ENCODE results near the gene HSD3B7.
"Not testable (repeated sequence)": the region's sequence is repeated elsewhere in the genome, so short reads cannot be mapped to it uniquely, and the experiment has no call there.

HSD3B7 gene

DNA sequence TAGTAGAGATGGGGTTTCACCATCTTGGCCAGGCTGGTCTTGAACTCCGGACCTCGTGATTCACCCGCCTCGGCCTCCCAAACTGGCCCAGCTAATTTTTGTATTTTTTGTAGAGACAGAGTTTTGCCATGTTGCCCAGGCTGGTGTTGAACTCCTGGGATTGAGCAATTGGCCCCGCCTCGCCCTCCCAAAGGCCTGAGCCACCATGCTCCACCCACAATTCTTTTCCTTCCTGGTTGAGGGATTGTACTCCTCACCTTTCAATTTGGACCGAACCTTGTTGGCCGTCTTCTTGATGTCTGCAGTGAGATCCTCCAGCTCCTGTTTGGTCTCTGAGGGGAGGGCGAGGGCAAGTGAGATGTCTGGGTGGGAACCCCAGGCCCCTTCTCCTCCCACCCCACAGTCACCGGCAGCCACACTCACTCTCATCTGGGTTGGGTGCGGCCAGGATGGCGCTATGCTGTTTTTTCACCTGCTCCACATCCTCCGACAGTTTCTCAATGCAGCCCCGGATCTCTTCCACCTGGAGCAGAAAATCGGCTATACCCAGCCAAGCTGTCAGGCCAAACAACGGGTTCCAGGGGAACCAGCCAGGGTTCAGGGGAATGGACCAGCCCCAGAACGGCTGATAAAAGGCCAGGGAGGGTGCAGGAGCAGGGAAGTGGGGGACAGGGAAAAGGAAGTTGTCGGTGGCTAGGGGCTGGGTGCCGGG is 15.8 kb downstream of the HSD3B7 start:
- no peak for DNase-seq (ENCODE audit: low read depth in 2 of 2)

- DNase-seq (ENCODE audit: low read depth in 2 of 2): no peak
Observed at GRCh38 chr16:31001507-31002249, 16.7 kb downstream of the HSD3B7 start.

DNA sequence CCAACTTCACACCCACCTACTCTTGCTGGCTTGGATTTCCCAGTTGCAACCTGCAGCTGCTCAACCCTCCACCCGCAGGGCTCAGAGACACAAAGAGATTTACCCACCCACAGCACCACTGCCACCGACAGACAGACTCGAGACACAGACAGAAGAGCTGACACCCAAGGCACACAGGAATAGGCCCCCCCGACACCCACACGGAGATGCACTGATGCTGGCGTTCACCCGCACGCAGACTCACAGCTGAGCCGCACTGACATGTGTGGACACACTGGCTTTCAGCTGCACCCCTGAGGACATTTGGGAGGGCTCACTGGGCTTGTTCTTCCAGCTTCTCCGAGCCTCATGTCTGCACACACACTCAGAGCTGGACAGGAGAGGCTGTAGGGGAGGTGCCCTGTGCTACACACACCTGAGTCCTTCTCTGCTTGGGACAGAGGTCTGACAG is 17.3 kb downstream of the HSD3B7 start:
- DNase-seq (ENCODE audit: low read depth in 2 of 2): no peak

GRCh38 chr16:31002862-31003341 is 17.9 kb downstream of the HSD3B7 start:
- DNase-seq (ENCODE audit: low read depth in 2 of 2): no peak

DNA sequence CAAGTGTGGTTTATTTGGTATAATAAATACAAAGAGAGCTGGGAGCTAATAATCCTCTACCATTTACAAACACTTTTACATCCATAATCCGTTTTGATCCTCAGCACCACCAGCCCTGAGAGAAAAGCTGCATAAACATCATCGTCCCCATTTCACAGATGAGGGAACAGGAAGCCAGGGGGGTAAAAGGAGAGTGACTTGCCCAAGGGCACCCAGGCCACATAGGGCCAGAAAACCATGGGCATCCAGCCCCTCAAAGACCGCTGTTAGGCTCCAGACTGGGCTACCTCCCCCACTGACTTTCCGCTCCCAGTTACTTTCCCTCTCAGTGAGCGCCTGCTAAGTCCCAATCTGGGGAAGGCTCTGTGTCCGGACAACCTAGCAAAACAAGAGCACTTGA is 18.7 kb downstream of the HSD3B7 start:
- DNase-seq (ENCODE audit: low read depth in 2 of 2): no peak

DNA sequence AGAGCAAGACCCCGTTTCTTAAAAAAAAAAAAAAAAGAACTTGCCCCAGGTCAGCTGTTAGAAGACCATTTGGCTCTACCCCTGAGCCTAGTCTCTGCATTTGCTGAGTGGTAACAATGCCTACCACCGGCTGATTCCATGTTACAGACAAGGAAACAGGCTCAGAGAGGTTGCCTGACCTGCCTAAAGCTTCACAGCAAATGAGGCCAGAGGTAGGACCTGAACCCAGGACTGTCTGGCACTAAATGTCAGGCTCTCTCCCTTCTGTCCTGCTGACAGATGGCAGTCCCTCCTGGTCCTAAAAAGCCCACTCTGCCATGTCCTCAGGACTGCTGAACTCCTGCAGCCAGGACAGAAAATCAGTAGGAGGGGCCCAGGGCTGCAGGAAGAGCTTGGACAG is 19.7 kb downstream of the HSD3B7 start:
- DNase-seq (ENCODE audit: low read depth in 2 of 2): no peak

- no peak for DNase-seq (ENCODE audit: low read depth in 2 of 2)
Observed at GRCh38 chr16:31005350-31006085, 20.5 kb downstream of the HSD3B7 start.

GRCh38 chr16:31006086-31006385 is 21.0 kb downstream of the HSD3B7 start:
- DNase-seq (ENCODE audit: low read depth in 2 of 2): no peak

GRCh38 chr16:31006589-31006988 is 21.6 kb downstream of the HSD3B7 start:
- no peak for DNase-seq (ENCODE audit: low read depth in 2 of 2)

DNA sequence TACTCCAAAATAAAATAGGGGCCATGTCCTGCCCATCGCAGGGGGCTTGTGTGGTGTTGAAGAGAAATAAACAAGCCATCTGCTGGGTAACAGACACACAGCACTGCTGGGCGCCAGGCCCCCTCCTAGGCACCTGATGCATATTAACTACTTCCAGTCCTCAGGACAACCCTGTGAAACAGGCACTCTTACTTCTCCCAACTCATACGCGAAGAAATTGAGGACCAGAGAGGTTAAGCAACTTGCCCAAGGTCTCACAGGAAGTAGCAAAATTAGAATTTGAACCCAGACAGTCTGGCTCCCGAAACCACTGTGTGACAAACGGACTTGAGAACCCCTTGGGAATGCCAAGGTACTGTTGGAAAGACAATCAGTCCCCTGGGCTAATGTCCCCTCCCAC is 22.7 kb downstream of the HSD3B7 start:
- DNase-seq (ENCODE audit: low read depth in 2 of 2): no peak

DNA sequence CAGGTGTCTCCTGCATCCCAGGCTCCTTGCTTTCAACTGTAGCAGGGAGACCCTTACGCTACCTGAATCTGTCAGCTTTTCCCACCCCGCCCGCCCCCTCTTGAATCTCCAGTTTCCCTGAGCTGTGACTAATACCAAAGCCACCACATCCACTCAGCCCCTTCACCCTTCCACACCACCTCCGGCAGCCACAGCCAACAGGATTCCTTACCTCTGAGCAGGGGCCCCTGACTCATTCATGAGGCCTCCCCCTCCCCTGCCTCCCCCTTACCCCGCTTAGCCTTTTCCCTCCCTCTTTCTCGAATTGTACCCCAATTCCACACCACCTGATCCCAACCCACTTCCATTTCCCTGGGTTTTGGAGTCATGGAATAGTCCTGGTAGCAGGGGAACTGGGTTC is 23.1 kb downstream of the HSD3B7 start:
- no peak for DNase-seq (ENCODE audit: low read depth in 2 of 2)

DNA sequence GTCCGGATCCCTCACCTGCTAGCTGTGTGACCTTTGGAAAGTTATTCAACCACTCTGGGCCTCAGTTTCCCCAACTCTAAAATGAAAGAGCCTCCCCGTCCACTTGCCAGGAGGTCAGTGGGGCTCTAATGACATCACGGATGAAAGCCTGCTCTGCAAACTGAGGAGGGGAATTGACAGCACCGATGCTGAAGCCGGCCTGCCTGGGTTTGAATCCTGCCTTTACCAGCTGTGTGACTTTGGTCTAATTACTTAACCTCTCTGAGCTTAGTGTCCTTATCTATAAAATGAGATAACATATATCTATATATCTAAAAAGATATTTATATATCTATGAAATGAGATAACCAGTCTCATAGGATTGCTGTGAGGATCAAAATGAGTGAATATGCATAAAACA is 23.5 kb downstream of the HSD3B7 start:
- no peak for DNase-seq (ENCODE audit: low read depth in 2 of 2)

GRCh38 chr16:31009120-31009519 is 24.1 kb downstream of the HSD3B7 start:
- DNase-seq (ENCODE audit: low read depth in 2 of 2): no peak

DNA sequence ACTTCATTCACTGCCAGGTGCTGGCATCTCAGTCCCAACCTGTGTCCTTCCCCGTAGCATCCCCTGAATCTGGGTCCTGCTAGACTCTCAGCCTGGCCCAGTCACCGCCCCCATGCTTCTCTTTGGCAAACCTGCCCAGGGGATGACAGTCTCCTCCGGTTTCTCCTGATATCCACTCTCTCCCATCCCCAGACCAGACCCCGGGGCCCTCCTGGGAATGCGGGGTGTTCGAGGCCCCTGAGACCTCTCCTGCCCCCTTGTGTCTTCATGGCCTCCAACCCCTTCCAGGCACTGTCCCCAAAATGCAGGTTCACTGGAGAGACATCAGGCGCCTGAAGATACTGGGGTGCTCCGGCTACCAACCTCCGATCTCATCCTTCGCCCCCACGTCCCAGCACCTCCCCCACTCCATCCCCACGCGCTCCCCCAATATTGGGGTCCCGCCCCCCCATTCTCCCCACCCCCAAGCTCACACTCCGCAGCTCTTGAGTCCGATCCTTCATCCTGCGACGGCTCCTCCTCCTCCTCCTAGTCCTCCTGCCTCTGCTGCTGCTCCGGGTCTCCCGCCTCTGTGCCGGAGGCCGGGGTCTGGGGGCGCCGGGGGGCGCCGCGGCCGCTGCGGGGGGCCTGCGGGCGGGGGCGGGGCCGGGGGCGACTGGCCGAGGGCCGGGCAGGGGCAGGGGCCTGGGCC is 25.0 kb downstream of the HSD3B7 start:
- DNase-seq (ENCODE audit: low read depth in 2 of 2): no peak

GRCh38 chr16:31010585-31011325 is 25.7 kb downstream of the HSD3B7 start, which contains the start of gene STX1B:
STX1B (minus strand) TSS chr16:31010638; CDS start chr16:31010396, 242 bp downstream.
- DNase-seq (ENCODE audit: low read depth in 2 of 2): peak; percentile 14 to 30

DNA sequence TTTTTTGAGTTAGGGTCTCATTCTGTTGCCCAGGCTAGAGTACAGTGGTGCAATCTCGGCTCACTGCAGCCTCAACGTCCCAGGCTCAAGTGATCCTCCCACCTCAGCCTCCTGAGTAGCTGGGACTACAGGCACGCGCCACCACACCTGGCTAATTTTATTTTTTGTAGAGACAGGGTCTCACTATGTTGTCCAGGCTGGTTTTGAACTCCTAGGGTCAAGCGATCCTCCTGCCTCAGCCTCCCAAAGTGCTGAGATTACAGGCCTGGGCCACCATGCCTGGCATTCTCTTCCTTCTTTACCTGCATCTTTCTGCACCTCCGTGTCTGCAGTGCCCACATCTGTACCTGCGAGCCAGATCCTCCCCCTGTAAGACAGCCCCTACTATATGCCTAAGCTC is 26.8 kb downstream of the HSD3B7 start:
- not testable (repeated sequence) for DNase-seq (ENCODE audit: low read depth in 2 of 2)

DNA sequence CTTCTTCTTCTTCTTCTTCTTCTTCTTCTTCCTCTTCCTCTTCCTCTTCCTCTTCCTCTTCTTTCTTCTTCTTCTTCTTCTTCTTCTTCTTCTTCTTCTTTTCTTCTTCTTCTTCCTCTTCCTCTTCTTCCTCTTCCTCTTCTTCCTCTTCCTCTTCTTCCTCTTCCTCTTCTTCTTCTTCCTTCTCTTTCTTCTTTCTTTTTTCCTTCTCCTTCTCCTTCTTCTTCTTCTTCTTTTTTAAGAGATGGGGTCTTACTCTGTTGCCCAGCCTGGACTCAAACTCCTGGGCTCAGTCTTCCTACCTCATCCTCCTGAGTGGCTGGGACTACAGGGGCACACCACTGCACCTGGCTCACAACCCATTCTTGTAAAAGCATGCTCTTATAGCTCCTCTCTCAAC is 28.3 kb downstream of the HSD3B7 start:
- DNase-seq (ENCODE audit: low read depth in 2 of 2): not testable (repeated sequence)

DNA sequence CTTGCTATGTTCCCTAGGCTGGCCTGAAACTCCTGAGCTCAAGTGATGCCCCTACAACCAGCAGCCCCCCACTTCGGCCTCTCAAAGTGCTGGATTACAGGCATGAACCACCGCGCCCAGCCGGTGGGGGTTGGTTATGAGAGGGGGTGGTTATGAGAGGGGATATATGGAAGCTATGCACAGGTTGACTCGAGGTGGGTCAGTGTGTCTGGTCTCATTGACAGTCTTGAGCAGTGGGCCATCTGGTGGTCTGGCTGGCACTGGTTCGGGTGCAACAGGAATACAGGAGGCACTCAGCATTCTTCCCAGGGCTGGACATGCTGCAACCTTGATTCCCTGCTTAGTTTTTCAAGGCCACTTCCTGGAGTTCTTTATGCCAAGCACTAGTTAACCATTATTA is 31.0 kb downstream of the HSD3B7 start:
- DNase-seq (ENCODE audit: low read depth in 2 of 2): no peak

DNA sequence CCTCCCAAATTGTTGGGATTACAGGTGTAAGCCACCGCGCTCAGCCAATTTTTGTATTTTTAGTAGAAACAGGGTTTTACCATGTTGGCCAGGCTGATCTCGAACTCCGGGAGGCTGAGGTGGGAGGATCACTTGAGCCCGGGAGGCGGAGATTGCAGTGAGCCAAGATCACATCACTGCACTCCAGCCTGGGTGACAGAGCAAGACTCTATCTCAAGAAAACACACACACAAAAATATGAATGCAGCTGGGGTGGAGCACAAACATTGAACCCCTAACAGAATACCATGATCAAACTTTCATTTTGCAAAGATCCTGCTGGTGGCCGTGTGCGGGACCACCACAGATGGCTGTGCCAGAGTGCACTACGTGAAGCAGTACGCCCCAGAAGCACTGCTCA is 32.7 kb downstream of the HSD3B7 start:
- not testable (repeated sequence) for DNase-seq (ENCODE audit: low read depth in 2 of 2)

DNA sequence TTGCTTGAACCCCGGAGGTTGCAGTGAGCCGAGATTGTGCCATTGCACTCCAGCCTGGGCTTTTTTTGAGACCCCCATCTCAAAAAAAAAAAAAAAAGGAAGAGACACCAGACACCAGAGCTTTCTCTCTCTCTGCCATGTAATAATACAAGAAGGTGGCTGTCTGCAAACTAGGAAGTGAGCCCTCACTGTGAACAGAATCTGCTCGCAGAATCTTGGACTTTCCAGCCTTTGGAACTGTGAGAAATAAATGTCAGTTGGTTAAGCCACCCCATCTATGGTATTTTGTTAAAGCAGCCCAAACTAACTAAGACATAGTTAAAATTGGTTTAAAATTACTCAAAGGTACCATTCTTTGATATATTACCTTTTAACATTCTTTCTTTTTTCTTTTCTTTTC is 35.5 kb downstream of the HSD3B7 start:
- DNase-seq (ENCODE audit: low read depth in 2 of 2): no peak

DNA sequence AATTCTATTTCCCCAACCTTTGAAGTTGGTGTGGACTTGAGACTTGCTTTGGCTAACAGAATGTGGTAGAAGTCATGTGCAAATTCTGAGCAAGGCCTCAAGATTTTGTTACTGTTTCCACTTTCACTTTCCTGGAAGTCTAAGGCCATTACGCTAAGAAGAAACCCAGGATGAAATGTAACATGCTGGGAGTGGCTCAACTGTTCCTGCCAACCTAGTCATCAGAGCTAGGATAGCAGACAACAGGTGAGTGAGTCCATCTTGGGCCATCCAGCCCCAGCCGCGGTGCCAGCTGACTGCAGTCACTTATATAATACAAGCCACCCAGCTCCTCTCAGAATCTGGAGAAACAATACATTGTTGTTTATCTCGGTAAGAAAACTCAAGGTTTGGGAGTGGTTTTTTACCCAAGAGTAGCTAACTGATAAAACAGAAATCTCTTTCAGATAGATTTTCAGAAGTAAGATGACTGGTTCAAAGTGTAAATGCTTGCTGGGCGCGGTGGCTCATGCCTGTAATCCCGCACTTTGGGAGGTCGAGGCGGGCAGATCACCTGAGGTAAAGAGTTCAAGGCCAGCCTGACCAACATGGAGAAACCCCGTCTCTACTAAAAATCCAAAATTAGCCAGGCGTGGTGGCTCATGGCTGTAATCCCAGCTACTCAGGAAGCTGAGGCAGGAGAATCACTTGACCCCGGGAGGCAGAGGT is 37.7 kb downstream of the HSD3B7 start:
- DNase-seq (ENCODE audit: low read depth in 2 of 2): no peak
